Measurements from ENCODE around the gene OR6J1. TPM values are rescaled to one million over a fixed set of nuclear protein-coding genes. Genes with fewer than 3 reads are reported as not detected.
"Not testable (repeated sequence)": the region's sequence is repeated elsewhere in the genome, so short reads cannot be mapped to it uniquely, and the experiment has no call there.

The OR6J1 gene
- total and polyA plus RNA-seq, 2 donors (not counting 1 experiment from before 2014, with no cell fraction given) = not detected

DNA sequence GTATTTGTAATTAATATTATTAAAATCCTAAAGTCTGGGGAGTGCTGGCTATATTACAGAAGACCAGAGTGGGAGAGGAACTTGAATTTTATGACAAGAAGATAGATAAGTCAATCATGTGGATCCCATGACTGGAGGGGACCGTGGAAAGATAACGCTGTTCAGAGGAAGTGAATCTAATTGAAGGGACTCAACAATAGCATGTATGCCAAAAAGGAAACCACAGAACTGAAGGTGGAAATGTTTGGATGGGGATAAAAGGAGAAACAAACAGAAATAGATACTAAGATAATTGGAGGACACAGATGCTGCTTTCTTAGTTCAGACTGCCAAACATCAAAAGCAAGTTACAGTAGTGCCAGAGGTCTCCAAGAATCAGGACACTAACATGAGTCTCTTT, 21.1 kb downstream of the OR6J1 start:
- Histone ChIP-seq H4K20me1 (ENCODE audit: control insufficient read depth, extremely low read depth, insufficient read depth, low read length) (no peaks in the 10 kb centered on the region), H3K9me3 (ENCODE audit: control insufficient read depth, insufficient read depth, low read depth, low read length) (no peaks in the 10 kb centered on the region), H2AFZ (ENCODE audit: low read length) (no peak overlapping the region), H3K36me3 (ENCODE audit: control insufficient read depth, insufficient read depth, low read length) (no peaks in the 10 kb centered on the region), H3K27me3 (ENCODE audit: control insufficient read depth, insufficient read depth, low read length) (no peaks in the 10 kb centered on the region), H3K9ac (ENCODE audit: insufficient read depth, low read length) (no peak overlapping the region), H3K4me1 (ENCODE audit: control insufficient read depth, extremely low read depth, insufficient read depth, low read length) (peaks cover 4% of the 10 kb centered on the region), H3K27ac (ENCODE audit: insufficient read depth, low read length) (no peak overlapping the region), H3K79me2 (ENCODE audit: control insufficient read depth, insufficient read depth, low read length) (no peaks in the 10 kb centered on the region), H3K4me3 (replicated peaks in 1 of 4; ENCODE audit: control extremely low read depth in 1 of 4, insufficient read depth in 1 of 4, low read depth in 3 of 4, low read length in 4 of 4) (no peak overlapping the region), H3K4me2 (ENCODE audit: extremely low read depth, insufficient read depth, low read length) (no peak overlapping the region)
- no peak for DNase-seq (ENCODE audit: low read depth in 2 of 2)
- TF ChIP-seq EZH2 (IDR thresholded peaks at IDR 0.05; ENCODE audit: low read length, missing control alignments) = no peak

DNA sequence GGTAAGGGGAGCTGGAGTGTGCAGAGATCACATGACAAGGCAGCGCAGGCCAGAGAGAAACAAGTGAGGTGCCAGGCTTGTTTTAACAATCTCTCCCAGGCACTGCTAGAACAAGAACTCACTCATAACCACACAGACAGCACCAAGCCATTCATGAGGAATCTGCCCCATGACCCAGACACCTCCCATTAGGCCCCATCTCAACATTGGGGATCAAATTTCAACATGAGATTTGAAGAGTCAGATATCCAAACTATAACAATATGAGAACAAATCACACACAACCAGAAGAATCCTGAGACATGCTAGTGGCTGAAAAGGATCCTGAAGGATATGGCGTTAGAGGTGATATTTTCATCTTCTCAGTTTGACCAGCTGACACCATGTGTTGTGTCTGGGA, 21.9 kb downstream of the OR6J1 start:
- Histone ChIP-seq H2AFZ (ENCODE audit: low read length) (no peak overlapping the region), H3K9me3 (ENCODE audit: control insufficient read depth, insufficient read depth, low read depth, low read length) (no peaks in the 10 kb centered on the region), H3K36me3 (ENCODE audit: control insufficient read depth, insufficient read depth, low read length) (no peaks in the 10 kb centered on the region), H3K79me2 (ENCODE audit: control insufficient read depth, insufficient read depth, low read length) (no peaks in the 10 kb centered on the region), H3K27ac (ENCODE audit: insufficient read depth, low read length) (no peak overlapping the region), H3K4me3 (replicated peaks in 1 of 4; ENCODE audit: control extremely low read depth in 1 of 4, insufficient read depth in 1 of 4, low read depth in 3 of 4, low read length in 4 of 4) (no peak overlapping the region), H3K4me1 (ENCODE audit: control insufficient read depth, extremely low read depth, insufficient read depth, low read length) (peaks cover 4% of the 10 kb centered on the region), H3K4me2 (ENCODE audit: extremely low read depth, insufficient read depth, low read length) (no peak overlapping the region), H4K20me1 (ENCODE audit: control insufficient read depth, extremely low read depth, insufficient read depth, low read length) (no peaks in the 10 kb centered on the region), H3K9ac (ENCODE audit: insufficient read depth, low read length) (no peak overlapping the region), H3K27me3 (ENCODE audit: control insufficient read depth, insufficient read depth, low read length) (no peaks in the 10 kb centered on the region)
- TF ChIP-seq, protein P1, sequence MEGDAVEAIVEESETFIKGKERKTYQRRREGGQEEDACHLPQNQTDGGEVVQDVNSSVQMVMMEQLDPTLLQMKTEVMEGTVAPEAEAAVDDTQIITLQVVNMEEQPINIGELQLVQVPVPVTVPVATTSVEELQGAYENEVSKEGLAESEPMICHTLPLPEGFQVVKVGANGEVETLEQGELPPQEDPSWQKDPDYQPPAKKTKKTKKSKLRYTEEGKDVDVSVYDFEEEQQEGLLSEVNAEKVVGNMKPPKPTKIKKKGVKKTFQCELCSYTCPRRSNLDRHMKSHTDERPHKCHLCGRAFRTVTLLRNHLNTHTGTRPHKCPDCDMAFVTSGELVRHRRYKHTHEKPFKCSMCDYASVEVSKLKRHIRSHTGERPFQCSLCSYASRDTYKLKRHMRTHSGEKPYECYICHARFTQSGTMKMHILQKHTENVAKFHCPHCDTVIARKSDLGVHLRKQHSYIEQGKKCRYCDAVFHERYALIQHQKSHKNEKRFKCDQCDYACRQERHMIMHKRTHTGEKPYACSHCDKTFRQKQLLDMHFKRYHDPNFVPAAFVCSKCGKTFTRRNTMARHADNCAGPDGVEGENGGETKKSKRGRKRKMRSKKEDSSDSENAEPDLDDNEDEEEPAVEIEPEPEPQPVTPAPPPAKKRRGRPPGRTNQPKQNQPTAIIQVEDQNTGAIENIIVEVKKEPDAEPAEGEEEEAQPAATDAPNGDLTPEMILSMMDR (conservative IDR thresholded peaks at IDR 0.05 in 1 of 2, IDR thresholded peaks at IDR 0.05 in 1 of 2; ENCODE audit: low read depth in 1 of 2, low read length in 2 of 2) = no peak
- no peak for TF ChIP-seq EZH2 (IDR thresholded peaks at IDR 0.05; ENCODE audit: low read length, missing control alignments)
- peak; percentile 57 to 74 for DNase-seq (ENCODE audit: low read depth in 2 of 2)

DNA sequence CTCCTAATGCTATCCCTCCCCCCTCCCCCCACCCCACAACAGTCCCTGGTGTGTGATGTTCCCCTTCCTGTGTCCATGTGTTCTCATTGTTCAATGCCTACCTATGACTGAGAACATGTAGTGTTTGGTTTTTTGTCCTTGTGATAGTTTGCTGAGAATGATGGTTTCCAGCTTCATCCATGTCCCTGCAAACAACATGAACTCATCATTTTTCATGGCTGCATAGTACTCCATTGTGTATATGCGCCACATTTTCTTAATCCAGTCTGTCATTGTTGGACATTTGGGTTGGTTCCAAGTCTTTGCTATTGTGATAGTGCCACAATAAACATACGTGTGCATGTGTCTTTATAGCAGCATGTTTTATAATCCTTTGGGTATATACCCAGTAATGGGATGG, 28.4 kb downstream of the OR6J1 start:
- not testable (repeated sequence) for H2AFZ ChIP-seq (ENCODE audit: low read length); H3K9me3 ChIP-seq (ENCODE audit: control insufficient read depth, insufficient read depth, low read depth, low read length); H3K4me1 ChIP-seq (ENCODE audit: control insufficient read depth, extremely low read depth, insufficient read depth, low read length); H3K4me2 ChIP-seq (ENCODE audit: extremely low read depth, insufficient read depth, low read length); H3K27me3 ChIP-seq (ENCODE audit: control insufficient read depth, insufficient read depth, low read length); H3K9ac ChIP-seq (ENCODE audit: insufficient read depth, low read length); H3K36me3 ChIP-seq (ENCODE audit: control insufficient read depth, insufficient read depth, low read length); H3K79me2 ChIP-seq (ENCODE audit: control insufficient read depth, insufficient read depth, low read length); H3K27ac ChIP-seq (ENCODE audit: insufficient read depth, low read length); DNase-seq (ENCODE audit: low read depth in 2 of 2); H3K4me3 ChIP-seq (replicated peaks in 1 of 4; ENCODE audit: control extremely low read depth in 1 of 4, insufficient read depth in 1 of 4, low read depth in 3 of 4, low read length in 4 of 4); H4K20me1 ChIP-seq (ENCODE audit: control insufficient read depth, extremely low read depth, insufficient read depth, low read length)

DNA sequence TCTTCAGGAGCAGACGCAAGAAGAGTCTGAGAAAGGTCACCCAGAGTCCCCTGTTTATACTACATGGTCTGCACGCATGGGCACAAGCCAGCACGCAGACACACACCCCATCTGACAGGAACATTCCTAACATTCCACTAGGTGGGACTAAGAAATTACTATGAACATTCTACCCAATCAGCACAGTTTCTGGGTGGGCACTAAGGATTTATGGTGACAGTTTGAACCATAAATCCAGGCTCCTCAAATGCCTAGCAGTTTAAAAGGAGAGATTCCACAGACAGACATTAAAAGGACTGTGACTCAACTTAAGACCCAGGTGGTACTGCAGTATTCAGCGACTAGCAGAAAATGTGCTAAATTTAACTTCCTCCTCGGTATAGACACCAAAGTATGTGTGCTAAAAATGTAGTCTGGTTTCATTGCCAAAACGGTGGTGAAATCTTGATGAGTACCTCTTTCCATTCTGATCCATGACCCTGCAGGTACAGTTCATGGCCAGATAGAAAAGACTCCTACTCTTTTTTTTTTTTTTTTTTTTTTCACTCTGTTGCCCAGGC, 29.8 kb downstream of the OR6J1 start:
- Histone ChIP-seq H3K27me3 (ENCODE audit: control insufficient read depth, insufficient read depth, low read length) (no peaks in the 10 kb centered on the region), H3K4me1 (ENCODE audit: control insufficient read depth, extremely low read depth, insufficient read depth, low read length) (peaks cover 8% of the 10 kb centered on the region), H3K79me2 (ENCODE audit: control insufficient read depth, insufficient read depth, low read length) (no peaks in the 10 kb centered on the region), H3K36me3 (ENCODE audit: control insufficient read depth, insufficient read depth, low read length) (peaks cover 19% of the 10 kb centered on the region), H3K4me3 (replicated peaks in 1 of 4; ENCODE audit: control extremely low read depth in 1 of 4, insufficient read depth in 1 of 4, low read depth in 3 of 4, low read length in 4 of 4) (no peak overlapping the region), H3K9ac (ENCODE audit: insufficient read depth, low read length) (no peak overlapping the region), H4K20me1 (ENCODE audit: control insufficient read depth, extremely low read depth, insufficient read depth, low read length) (no peaks in the 10 kb centered on the region), H3K27ac (ENCODE audit: insufficient read depth, low read length) (peak overlapping the region; percentile 64), H3K4me2 (ENCODE audit: extremely low read depth, insufficient read depth, low read length) (peak overlapping the region; percentile 52), H2AFZ (ENCODE audit: low read length) (no peak overlapping the region), H3K9me3 (ENCODE audit: control insufficient read depth, insufficient read depth, low read depth, low read length) (no peaks in the 10 kb centered on the region)
- DNase-seq (ENCODE audit: low read depth in 2 of 2) = peak; percentile 87 to 98
- TF ChIP-seq, protein P1 (conservative IDR thresholded peaks at IDR 0.05 in 1 of 2, IDR thresholded peaks at IDR 0.05 in 1 of 2; ENCODE audit: low read depth in 1 of 2, low read length in 2 of 2) = no peak
- TF ChIP-seq EZH2 (IDR thresholded peaks at IDR 0.05; ENCODE audit: low read length, missing control alignments) = no peak
